K562 (cell line): Measurements from ENCODE around the gene SIRPA.

Experiments
- BMI1 ChIP-seq: fragments of 150-350 bp; IDR thresholded peaks from 2 replicates; pipeline ENCODE4 v1.6.1; 2014; ENCODE audit warnings: low read length
- CTCF ChIP-seq, 3 experiments: IDR thresholded peaks in 2 of 3; conservative IDR thresholded peaks in 1 of 3; 2 replicates each; pipeline ENCODE4 v1.5.1; 2011 to 2012; ENCODE audit warnings: low read length in 3 of 3, mild to moderate bottlenecking in 3 of 3, control low read depth in 2 of 3, improper control_type of control experiment in 1 of 3, inconsistent platforms in 1 of 3, low read depth in 1 of 3, mixed read lengths in 1 of 3, moderate library complexity in 1 of 3; ENCODE audit not compliant: insufficient read depth in 2 of 3
- HMGXB4 ChIP-seq: sonication (generic); formaldehyde crosslinking; IDR thresholded peaks from 2 replicates; pipeline ENCODE4 v1.8.1; 2023; ENCODE audit warnings: mild to moderate bottlenecking, missing genetic modification reagents
- NFYB ChIP-seq: IDR thresholded peaks from 2 replicates; pipeline ENCODE4 v1.6.1; 2011; ENCODE audit warnings: mild to moderate bottlenecking, moderate library complexity; ENCODE audit not compliant: insufficient read length; ENCODE audit errors: extremely low read depth
- NR3C1 ChIP-seq: sonication (generic); formaldehyde crosslinking; IDR thresholded peaks from 2 replicates; pipeline ENCODE4 v1.8.1; 2022; ENCODE audit warnings: missing genetic modification reagents
- ZNF384 ChIP-seq: IDR thresholded peaks from 2 replicates; pipeline ENCODE4 v1.6.1; 2012; ENCODE audit warnings: low read depth, low read length, improper control_type of control experiment

- no peak for TF ChIP-seq CTCF (IDR thresholded peaks at IDR 0.05 in 2 of 3, conservative IDR thresholded peaks at IDR 0.05 in 1 of 3; ENCODE audit: insufficient read depth in 2 of 3, low read depth in 1 of 3, low read length in 3 of 3)
- no peak for TF ChIP-seq HMGXB4
- TF ChIP-seq BMI1: no peak
- TF ChIP-seq ZNF384: no peak
- no peak for TF ChIP-seq NFYB
- no peak for TF ChIP-seq NR3C1 (CRISPR knock-in tag)
Observed at GRCh38 chr20:1863296-1863695, 31.9 kb upstream of the SIRPA start.
